ENCODE results near the gene ZCCHC14. TPM values are rescaled to one million over a fixed set of nuclear protein-coding genes. Genes with fewer than 3 reads are reported as not detected.
"Not testable (repeated sequence)": the region's sequence is repeated elsewhere in the genome, so short reads cannot be mapped to it uniquely, and the experiment has no call there.

The ZCCHC14 gene
- total RNA-seq, 1 donor from 2014 or later = 19.2 TPM

- no peak for DNase-seq
Measured at GRCh38 chr16:87524407-87524806, 31.6 kb upstream of the ZCCHC14 start.

GRCh38 chr16:87523605-87524004 is 30.8 kb upstream of the ZCCHC14 start:
- DNase-seq = not testable (repeated sequence)

- DNase-seq = not testable (repeated sequence)
Measured at GRCh38 chr16:87521764-87522163, 28.9 kb upstream of the ZCCHC14 start.

- DNase-seq = not testable (repeated sequence)
Measured at GRCh38 chr16:87519170-87519569, 26.3 kb upstream of the ZCCHC14 start.

GRCh38 chr16:87518430-87519051 is 25.7 kb upstream of the ZCCHC14 start:
- not testable (repeated sequence) for DNase-seq

- DNase-seq = not testable (repeated sequence)
Measured at GRCh38 chr16:87517610-87518429, 25.0 kb upstream of the ZCCHC14 start.

- DNase-seq = no peak
Measured at GRCh38 chr16:87516361-87516760, 23.5 kb upstream of the ZCCHC14 start.

- DNase-seq = no peak
Measured at GRCh38 chr16:87515475-87516330, 22.9 kb upstream of the ZCCHC14 start.

- DNase-seq = not testable (repeated sequence)
Measured at GRCh38 chr16:87509778-87510177, 17.0 kb upstream of the ZCCHC14 start.

GRCh38 chr16:87507351-87508069 is 14.7 kb upstream of the ZCCHC14 start:
- DNase-seq = no peak

- DNase-seq = no peak
Measured at GRCh38 chr16:87506423-87507350, 13.9 kb upstream of the ZCCHC14 start.

- no peak for DNase-seq
Measured at GRCh38 chr16:87505834-87506233, 13.0 kb upstream of the ZCCHC14 start.

- DNase-seq = not testable (repeated sequence)
Measured at GRCh38 chr16:87503232-87503937, 10.6 kb upstream of the ZCCHC14 start.

GRCh38 chr16:87502308-87502969 is 9.6 kb upstream of the ZCCHC14 start:
- DNase-seq = no peak

GRCh38 chr16:87501117-87501516 is 8.3 kb upstream of the ZCCHC14 start:
- DNase-seq = no peak

GRCh38 chr16:87499189-87499486 is 6.3 kb upstream of the ZCCHC14 start:
- no peak for DNase-seq

- no peak for DNase-seq
Measured at GRCh38 chr16:87498324-87499188, 5.7 kb upstream of the ZCCHC14 start.

- not testable (repeated sequence) for DNase-seq
Measured at GRCh38 chr16:87497767-87498290, 5.0 kb upstream of the ZCCHC14 start.
